Measurements from ENCODE around the gene TBC1D22A.

Gene TBC1D22A

GRCh38 chr22:47157486-47158270, 395.2 kb downstream of the TBC1D22A start:
- TF ChIP-seq CTCF (IDR thresholded peaks at IDR 0.05; ENCODE audit: low read length, missing control alignments), result no peak
- DNase-seq (ENCODE audit: low read depth), result no peak
- no peak overlapping the region for H3K4me3 ChIP-seq (replicated peaks; ENCODE audit: low read depth, low read length)

- no peak for DNase-seq (ENCODE audit: low read depth)
- no peak overlapping the region for H3K4me3 ChIP-seq (replicated peaks; ENCODE audit: low read depth, low read length)
- no peak for TF ChIP-seq CTCF (IDR thresholded peaks at IDR 0.05; ENCODE audit: low read length, missing control alignments)
These were observed 396.0 kb downstream of the TBC1D22A start for GRCh38 chr22:47158457-47158856.

GRCh38 chr22:47159592-47159991, 397.1 kb downstream of the TBC1D22A start:
- DNase-seq (ENCODE audit: low read depth), result no peak
- no peak for TF ChIP-seq CTCF (IDR thresholded peaks at IDR 0.05; ENCODE audit: low read length, missing control alignments)
- no peak overlapping the region for H3K4me3 ChIP-seq (replicated peaks; ENCODE audit: low read depth, low read length)

GRCh38 chr22:47160141-47160541, 397.7 kb downstream of the TBC1D22A start:
- no peak for TF ChIP-seq CTCF (IDR thresholded peaks at IDR 0.05; ENCODE audit: low read length, missing control alignments)

GRCh38 chr22:47160781-47161520, 398.5 kb downstream of the TBC1D22A start:
- H3K4me3 ChIP-seq (replicated peaks; ENCODE audit: low read depth, low read length), result no peak overlapping the region
- TF ChIP-seq CTCF (IDR thresholded peaks at IDR 0.05; ENCODE audit: low read length, missing control alignments), result no peak
- DNase-seq (ENCODE audit: low read depth), result no peak

More at GRCh38 chr22:47160141-47160541, 397.7 kb downstream of the TBC1D22A start:
- DNase-seq (ENCODE audit: low read depth), result no peak
- H3K4me3 ChIP-seq (replicated peaks; ENCODE audit: low read depth, low read length), result no peak overlapping the region

- no peak for TF ChIP-seq CTCF (IDR thresholded peaks at IDR 0.05; ENCODE audit: low read length, missing control alignments)
- no peak overlapping the region for H3K4me3 ChIP-seq (replicated peaks; ENCODE audit: low read depth, low read length)
- DNase-seq (ENCODE audit: low read depth), result no peak
These were observed 399.2 kb downstream of the TBC1D22A start for GRCh38 chr22:47161631-47162030.
